HCT116 (cell line): ENCODE data around the gene SMIM12.

Source experiments
- EGR1 ChIP-seq: IDR thresholded peaks from 2 replicates; pipeline ENCODE4 v1.6.1; 2012; ENCODE audit warnings: low read depth
- EZH2 ChIP-seq: fragments of 200-600 bp; sonication (generic); IDR thresholded peaks from 2 replicates; pipeline ENCODE4 v1.6.1; 2017; ENCODE audit warnings: antibody characterized with exemption, mixed run types
- EZH2phosphoT487 ChIP-seq: fragments of 200-600 bp; IDR thresholded peaks from 2 replicates; pipeline ENCODE4 v1.6.1; 2018; ENCODE audit warnings: antibody characterized with exemption, borderline replicate concordance
- FOSL1 ChIP-seq: IDR thresholded peaks from 2 replicates; pipeline ENCODE4 v1.6.1; 2012; ENCODE audit warnings: low read depth
- POLR2A ChIP-seq: IDR thresholded peaks from 2 replicates; pipeline ENCODE4 v1.7.0; 2011; ENCODE audit warnings: borderline replicate concordance; ENCODE audit not compliant: insufficient read depth, insufficient read length; ENCODE audit errors: extremely low read depth
- POLR2AphosphoS5 ChIP-seq: IDR thresholded peaks from 2 replicates; pipeline ENCODE4 v1.6.1; 2011; ENCODE audit warnings: mild to moderate bottlenecking, low read depth, low read length, moderate library complexity
- SIN3A ChIP-seq: IDR thresholded peaks from 2 replicates; pipeline ENCODE4 v1.6.1; 2012; ENCODE audit warnings: low read depth
- YY1 ChIP-seq: IDR thresholded peaks from 2 replicates; pipeline ENCODE4 v1.6.1; 2011; ENCODE audit warnings: low read length, low read depth, moderate library complexity, mild to moderate bottlenecking; ENCODE audit not compliant: insufficient replicate concordance; ENCODE audit errors: extremely low read depth
- TF ChIP-seq, protein P1 (sequence below), 3 experiments: fragments of 200-600 bp in 1 of 3; sonication (generic) in 1 of 3; IDR thresholded peaks in 2 of 3; conservative IDR thresholded peaks in 1 of 3; 2 replicates each; pipeline ENCODE4 v1.5.1; 2012 to 2017; ENCODE audit warnings: low read depth in 2 of 3, low read length in 2 of 3, antibody characterized with exemption in 1 of 3, borderline replicate concordance in 1 of 3, control low read depth in 1 of 3, mild to moderate bottlenecking in 1 of 3, mixed read lengths in 1 of 3, mixed run types in 1 of 3, moderate library complexity in 1 of 3; ENCODE audit not compliant: insufficient read depth in 1 of 3
- TF ChIP-seq, protein P2 (sequence below): IDR thresholded peaks from 2 replicates; pipeline ENCODE4 v1.6.1; 2012; ENCODE audit warnings: low read depth
- TF ChIP-seq, protein P3 (sequence below): IDR thresholded peaks from 2 replicates; pipeline ENCODE4 v1.6.1; 2011; ENCODE audit warnings: mild to moderate bottlenecking, low read length, moderate library complexity; ENCODE audit not compliant: insufficient replicate concordance; ENCODE audit errors: extremely low read depth
- TF ChIP-seq, protein P4 (sequence below): IDR thresholded peaks from 2 replicates; pipeline ENCODE4 v1.6.1; 2012

DNA sequence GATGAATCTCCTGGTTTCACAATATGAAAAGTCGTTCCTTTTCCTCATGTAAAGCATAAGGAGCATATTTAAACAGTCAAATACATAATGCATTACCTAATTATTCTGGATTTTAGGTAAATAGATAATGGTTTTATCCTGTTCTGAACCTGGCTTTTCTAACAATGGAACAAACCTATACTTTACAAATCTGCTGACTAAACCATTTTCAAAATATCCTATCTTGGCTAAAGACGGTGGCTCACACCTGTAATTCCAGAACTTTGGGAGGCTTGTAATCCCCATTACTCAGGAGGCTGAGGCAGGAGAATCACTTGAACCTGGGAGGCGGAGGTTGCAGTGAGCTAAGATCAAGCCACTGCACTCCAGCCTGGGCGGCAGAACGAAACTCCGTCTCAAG is 2.9 kb downstream of the SMIM12 start:
- TF ChIP-seq, protein P1, sequence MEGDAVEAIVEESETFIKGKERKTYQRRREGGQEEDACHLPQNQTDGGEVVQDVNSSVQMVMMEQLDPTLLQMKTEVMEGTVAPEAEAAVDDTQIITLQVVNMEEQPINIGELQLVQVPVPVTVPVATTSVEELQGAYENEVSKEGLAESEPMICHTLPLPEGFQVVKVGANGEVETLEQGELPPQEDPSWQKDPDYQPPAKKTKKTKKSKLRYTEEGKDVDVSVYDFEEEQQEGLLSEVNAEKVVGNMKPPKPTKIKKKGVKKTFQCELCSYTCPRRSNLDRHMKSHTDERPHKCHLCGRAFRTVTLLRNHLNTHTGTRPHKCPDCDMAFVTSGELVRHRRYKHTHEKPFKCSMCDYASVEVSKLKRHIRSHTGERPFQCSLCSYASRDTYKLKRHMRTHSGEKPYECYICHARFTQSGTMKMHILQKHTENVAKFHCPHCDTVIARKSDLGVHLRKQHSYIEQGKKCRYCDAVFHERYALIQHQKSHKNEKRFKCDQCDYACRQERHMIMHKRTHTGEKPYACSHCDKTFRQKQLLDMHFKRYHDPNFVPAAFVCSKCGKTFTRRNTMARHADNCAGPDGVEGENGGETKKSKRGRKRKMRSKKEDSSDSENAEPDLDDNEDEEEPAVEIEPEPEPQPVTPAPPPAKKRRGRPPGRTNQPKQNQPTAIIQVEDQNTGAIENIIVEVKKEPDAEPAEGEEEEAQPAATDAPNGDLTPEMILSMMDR (IDR thresholded peaks at IDR 0.05 in 2 of 3, conservative IDR thresholded peaks at IDR 0.05 in 1 of 3; ENCODE audit: borderline replicate concordance in 1 of 3, insufficient read depth in 1 of 3, low read depth in 2 of 3, low read length in 2 of 3), result no peak
- TF ChIP-seq FOSL1 (no peak), POLR2A (no peak), SIN3A (no peak), EZH2 (no peak), POLR2AphosphoS5 (no peak), YY1 (no peak), EZH2phosphoT487 (no peak), EGR1 (no peak)
- TF ChIP-seq, protein P2, sequence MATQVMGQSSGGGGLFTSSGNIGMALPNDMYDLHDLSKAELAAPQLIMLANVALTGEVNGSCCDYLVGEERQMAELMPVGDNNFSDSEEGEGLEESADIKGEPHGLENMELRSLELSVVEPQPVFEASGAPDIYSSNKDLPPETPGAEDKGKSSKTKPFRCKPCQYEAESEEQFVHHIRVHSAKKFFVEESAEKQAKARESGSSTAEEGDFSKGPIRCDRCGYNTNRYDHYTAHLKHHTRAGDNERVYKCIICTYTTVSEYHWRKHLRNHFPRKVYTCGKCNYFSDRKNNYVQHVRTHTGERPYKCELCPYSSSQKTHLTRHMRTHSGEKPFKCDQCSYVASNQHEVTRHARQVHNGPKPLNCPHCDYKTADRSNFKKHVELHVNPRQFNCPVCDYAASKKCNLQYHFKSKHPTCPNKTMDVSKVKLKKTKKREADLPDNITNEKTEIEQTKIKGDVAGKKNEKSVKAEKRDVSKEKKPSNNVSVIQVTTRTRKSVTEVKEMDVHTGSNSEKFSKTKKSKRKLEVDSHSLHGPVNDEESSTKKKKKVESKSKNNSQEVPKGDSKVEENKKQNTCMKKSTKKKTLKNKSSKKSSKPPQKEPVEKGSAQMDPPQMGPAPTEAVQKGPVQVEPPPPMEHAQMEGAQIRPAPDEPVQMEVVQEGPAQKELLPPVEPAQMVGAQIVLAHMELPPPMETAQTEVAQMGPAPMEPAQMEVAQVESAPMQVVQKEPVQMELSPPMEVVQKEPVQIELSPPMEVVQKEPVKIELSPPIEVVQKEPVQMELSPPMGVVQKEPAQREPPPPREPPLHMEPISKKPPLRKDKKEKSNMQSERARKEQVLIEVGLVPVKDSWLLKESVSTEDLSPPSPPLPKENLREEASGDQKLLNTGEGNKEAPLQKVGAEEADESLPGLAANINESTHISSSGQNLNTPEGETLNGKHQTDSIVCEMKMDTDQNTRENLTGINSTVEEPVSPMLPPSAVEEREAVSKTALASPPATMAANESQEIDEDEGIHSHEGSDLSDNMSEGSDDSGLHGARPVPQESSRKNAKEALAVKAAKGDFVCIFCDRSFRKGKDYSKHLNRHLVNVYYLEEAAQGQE, result no peak
- TF ChIP-seq, protein P3, sequence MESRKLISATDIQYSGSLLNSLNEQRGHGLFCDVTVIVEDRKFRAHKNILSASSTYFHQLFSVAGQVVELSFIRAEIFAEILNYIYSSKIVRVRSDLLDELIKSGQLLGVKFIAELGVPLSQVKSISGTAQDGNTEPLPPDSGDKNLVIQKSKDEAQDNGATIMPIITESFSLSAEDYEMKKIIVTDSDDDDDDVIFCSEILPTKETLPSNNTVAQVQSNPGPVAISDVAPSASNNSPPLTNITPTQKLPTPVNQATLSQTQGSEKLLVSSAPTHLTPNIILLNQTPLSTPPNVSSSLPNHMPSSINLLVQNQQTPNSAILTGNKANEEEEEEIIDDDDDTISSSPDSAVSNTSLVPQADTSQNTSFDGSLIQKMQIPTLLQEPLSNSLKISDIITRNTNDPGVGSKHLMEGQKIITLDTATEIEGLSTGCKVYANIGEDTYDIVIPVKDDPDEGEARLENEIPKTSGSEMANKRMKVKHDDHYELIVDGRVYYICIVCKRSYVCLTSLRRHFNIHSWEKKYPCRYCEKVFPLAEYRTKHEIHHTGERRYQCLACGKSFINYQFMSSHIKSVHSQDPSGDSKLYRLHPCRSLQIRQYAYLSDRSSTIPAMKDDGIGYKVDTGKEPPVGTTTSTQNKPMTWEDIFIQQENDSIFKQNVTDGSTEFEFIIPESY, result no peak
- TF ChIP-seq, protein P4, sequence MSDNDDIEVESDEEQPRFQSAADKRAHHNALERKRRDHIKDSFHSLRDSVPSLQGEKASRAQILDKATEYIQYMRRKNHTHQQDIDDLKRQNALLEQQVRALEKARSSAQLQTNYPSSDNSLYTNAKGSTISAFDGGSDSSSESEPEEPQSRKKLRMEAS, result no peak
